Transverse colon (tissue), 4 donors: Measurements from ENCODE around the gene PCDHGA4. TPM values are rescaled to one million over a fixed set of nuclear protein-coding genes. Genes with fewer than 3 reads are reported as not detected.
"Not testable (repeated sequence)": the region's sequence is repeated elsewhere in the genome, so short reads cannot be mapped to it uniquely, and the experiment has no call there.

Source experiments
- DNase-seq: peaks from one replicate; pipeline ENCODE4 v3.0.0-alpha.2; 2019
- H3K27ac ChIP-seq, 4 donors: fragments of 200-600 bp; sonication (generic); 2 replicates each; pipeline ENCODE4 v1.5.1; 2016 to 2018; ENCODE audit warnings: inconsistent platforms in 4 of 4
- H3K27me3 ChIP-seq: fragments of 200-600 bp; sonication (generic); 2 replicates; pipeline ENCODE4 v1.5.1; 2017; ENCODE audit warnings: inconsistent platforms
- H3K36me3 ChIP-seq, 4 donors: fragments of 200-600 bp; sonication (generic); 2 replicates each; pipeline ENCODE4 v1.5.1; 2017 to 2019; ENCODE audit warnings: inconsistent platforms in 4 of 4
- H3K4me1 ChIP-seq, 4 donors: fragments of 200-600 bp; sonication (generic); 2 replicates each; pipeline ENCODE4 v1.5.1; 2017 to 2020; ENCODE audit warnings: inconsistent platforms in 4 of 4
- H3K4me3 ChIP-seq, 4 donors: fragments of 200-600 bp; sonication (generic); 1 replicate in 1 of 4; 2 replicates in 3 of 4; pipeline versions ENCODE4 v1.5.1 to v1.6.1; 2017 to 2019; ENCODE audit warnings: inconsistent platforms in 4 of 4
- H3K9me3 ChIP-seq, 2 donors: fragments of 200-600 bp; sonication (generic); 2 replicates each; pipeline ENCODE4 v1.5.1; 2017 to 2019; ENCODE audit warnings: inconsistent platforms in 2 of 2
- CTCF ChIP-seq, 5 experiments: fragments of 200-600 bp in 3 of 5; fragments of 450-650 bp in 2 of 5; sonication (generic) in 3 of 5; IDR thresholded peaks; 1 replicate in 2 of 5; 2 replicates in 3 of 5; pipeline ENCODE4 v1.5.1; 2016 to 2017; ENCODE audit warnings: antibody characterized with exemption in 5 of 5, inconsistent platforms in 3 of 5, mild to moderate bottlenecking in 2 of 5, moderate library complexity in 1 of 5
- EP300 ChIP-seq: sonication (generic); formaldehyde crosslinking; IDR thresholded peaks from one replicate; pipeline ENCODE4 v1.6.1; 2017; ENCODE audit warnings: antibody characterized with exemption, low read depth
- POLR2A ChIP-seq: fragments of 450-650 bp; IDR thresholded peaks from one replicate; pipeline ENCODE4 v1.6.1; 2016; ENCODE audit warnings: antibody characterized with exemption, mild to moderate bottlenecking, moderate library complexity
- POLR2AphosphoS5 ChIP-seq, 3 donors: sonication (generic); formaldehyde crosslinking; IDR thresholded peaks; one replicate each; pipeline ENCODE4 v1.6.1; 2016; ENCODE audit warnings: antibody characterized with exemption in 3 of 3
- WGBS, 2 donors: methylation state at CpG; one replicate each; pipeline ENCODE4 v1.1.5; 2018; ENCODE audit warnings: low coverage in 1 of 2; 5-methylcytosine and 5-hydroxymethylcytosine counted together
- in situ Hi-C, 4 donors: fragments of 200-750 bp; cut with MboI; loops; one replicate each; pipeline versions ENCODE4 v1.15.0 to v1.15.1; 2017; ENCODE audit warnings: low sequenced_read_pairs in 3 of 4, low pct_ligation_motif_present in 1 of 4, low pct_unique_long_range_greater_than_20kb in 1 of 4
- intact Hi-C: fragments of 100-400 bp; cut with DNase I; formaldehyde crosslinking; loops from one replicate; pipeline ENCODE4 v1.15.1; 2023; ENCODE audit warnings: low total_unique reads
- total RNA-seq, 4 donors: library from RNA; depleted of rRNA; stranded (reverse); fragments of >200 nt; gene quantifications; one replicate each; pipeline ENCODE4 v1.1.0, GENCODE V29; 2016

PCDHGA4 gene
- total RNA-seq, 4 donors from 2014 or later, result 1.4 to 18.0 (median 1.6) TPM; not detected in 1

GRCh38 chr5:141338538-141339306 lies 16.1 kb upstream of the PCDHGA4 start, which contains the start of gene PCDHGA2:
TSS of gene PCDHGA2 (plus strand) at chr5:141338760.
- TF ChIP-seq EP300 (no peak), CTCF (IDR thresholded peaks at IDR 0.05) (no peak), POLR2A (no peak), POLR2AphosphoS5 (IDR thresholded peaks at IDR 0.05) (no peak)
- H3K27me3 ChIP-seq, result peaks cover 61% of the 10 kb centered on the region
- WGBS, 2 donors, result 7 to 37% methylated on average over 6 to 27 of the region's 27 CpGs
- peak within 1 kb of the TSS in 1 of 4 donors; percentile 19 for H3K4me3 ChIP-seq
- no peaks in the 10 kb centered on the region for H3K4me1 ChIP-seq
- H3K36me3 ChIP-seq, result peaks cover 0 to 3% (median 0%) of the 10 kb centered on the region in 4 donors
- in situ Hi-C loops (no loop called here), intact Hi-C loops (no loop called here)
- H3K9me3 ChIP-seq, result peaks cover 48 to 68% of the 10 kb centered on the region in 2 donors
- no peak within 1 kb of the TSS for H3K27ac ChIP-seq
- no peak for DNase-seq

GRCh38 chr5:141340781-141341354 lies 14.0 kb upstream of the PCDHGA4 start:
- H3K4me3 ChIP-seq, H3K36me3 ChIP-seq, intact Hi-C loops, H3K4me1 ChIP-seq, DNase-seq, in situ Hi-C loops, H3K27ac ChIP-seq: not testable (repeated sequence)
- peaks cover 42% of the 10 kb centered on the region for H3K27me3 ChIP-seq
- peaks cover 44 to 68% of the 10 kb centered on the region in 2 donors for H3K9me3 ChIP-seq
- WGBS, 2 donors, result 82 to 91% methylated on average over 2 to 41 of the region's 45 CpGs

- no peak overlapping the region for H3K4me3 ChIP-seq
- intact Hi-C loops (no loop called here), in situ Hi-C loops (no loop called here)
- WGBS, 2 donors, result 10 to 45% methylated on average over 1 of the region's 1 CpG
- H3K36me3 ChIP-seq, result no peaks in the 10 kb centered on the region
- DNase-seq, result no peak
- H3K27ac ChIP-seq, result no peak overlapping the region
- H3K9me3 ChIP-seq, result peaks cover 38 to 54% of the 10 kb centered on the region in 2 donors
- no peaks in the 10 kb centered on the region for H3K4me1 ChIP-seq
- no peak for TF ChIP-seq CTCF (IDR thresholded peaks at IDR 0.05)
- no peak for TF ChIP-seq POLR2AphosphoS5 (IDR thresholded peaks at IDR 0.05)
- TF ChIP-seq EP300, result no peak
- TF ChIP-seq POLR2A, result no peak
- peaks cover 24% of the 10 kb centered on the region for H3K27me3 ChIP-seq
Measured at GRCh38 chr5:141342773-141343172, 12.0 kb upstream of the PCDHGA4 start.

- Histone ChIP-seq H3K9me3 (peaks cover 36 to 54% of the 10 kb centered on the region in 2 donors), H3K4me3 (peak within 1 kb of the TSS in 1 of 4 donors; percentile 12)
- intact Hi-C loops, result no loop called here
Measured at GRCh38 chr5:141343242-141343952, 11.4 kb upstream of the PCDHGA4 start, which contains the start of gene PCDHGA3. TSS of gene PCDHGA3 (plus strand) at chr5:141343829. CDS start at chr5:141344034, 205 bp downstream.

More at GRCh38 chr5:141343242-141343952, 11.4 kb upstream of the PCDHGA4 start, which contains the start of gene PCDHGA3:
- H3K27me3 ChIP-seq, result peaks cover 20% of the 10 kb centered on the region
- H3K4me1 ChIP-seq, result no peaks in the 10 kb centered on the region
- no peaks in the 10 kb centered on the region for H3K36me3 ChIP-seq
- H3K27ac ChIP-seq, result no peak within 1 kb of the TSS
- in situ Hi-C loops, result no loop called here
- 35 to 55% methylated on average over 8 to 9 of the region's 9 CpGs for WGBS, 2 donors
- TF ChIP-seq POLR2AphosphoS5 (IDR thresholded peaks at IDR 0.05) (no peak), EP300 (no peak), POLR2A (no peak), CTCF (IDR thresholded peaks at IDR 0.05) (no peak)
- no peak for DNase-seq
